GM12892 (cell line): Measurements from ENCODE around the gene ZNF460.

Source experiments
- DNase-seq: peaks from one replicate; pipeline ENCODE4 v3.0.0; 2011; ENCODE audit not compliant: insufficient read length
- FAIRE-seq: peaks from 2 replicates; lab custom pipeline; 2011; peaks lifted over from hg19 to GRCh38; lab: Jason Lieb, UNC
- POLR2A ChIP-seq: IDR thresholded peaks from 2 replicates; pipeline ENCODE4 v1.6.1; 2011; ENCODE audit warnings: low read depth, low read length, control low read depth
- POLR2AphosphoS5 ChIP-seq: IDR thresholded peaks from 2 replicates; pipeline ENCODE4 v1.6.1; 2011; ENCODE audit warnings: low read depth, low read length, control low read depth
- TAF1 ChIP-seq: IDR thresholded peaks from 2 replicates; pipeline ENCODE4 v1.6.1; 2011; ENCODE audit warnings: low read depth, mild to moderate bottlenecking, control low read depth, low read length, borderline replicate concordance

The ZNF460 gene

GRCh38 chr19:57320180-57321084 lies 40.1 kb downstream of the ZNF460 start, which contains the start of gene ZNF543:
TSS of gene ZNF543 (plus strand) at chr19:57320472. CDS start at chr19:57320854, 382 bp downstream.
- TF ChIP-seq POLR2AphosphoS5 (peak; percentile 88), TAF1 (0 out of 2 replicates have a peak, but pooled peaks have one; percentile 42), POLR2A (peak; percentile 87)
- FAIRE-seq (peak; percentile 99), DNase-seq (peak; percentile 97)

- FAIRE-seq, result no peak
- TF ChIP-seq POLR2A (no peak), POLR2AphosphoS5 (no peak), TAF1 (no peak)
- DNase-seq, result no peak
Measured at GRCh38 chr19:57321116-57321515, 40.8 kb downstream of the ZNF460 start.

- no peak for TF ChIP-seq POLR2AphosphoS5
- no peak for TF ChIP-seq POLR2A
- no peak for TF ChIP-seq TAF1
- no peak for FAIRE-seq
- DNase-seq, result no peak
Measured at GRCh38 chr19:57321751-57322150, 41.5 kb downstream of the ZNF460 start.

- FAIRE-seq, result no peak
- no peak for DNase-seq
- no peak for TF ChIP-seq TAF1
- no peak for TF ChIP-seq POLR2AphosphoS5
Measured at GRCh38 chr19:57324992-57325391, 44.7 kb downstream of the ZNF460 start.

- FAIRE-seq (no peak), DNase-seq (no peak)
- TF ChIP-seq POLR2AphosphoS5, result no peak
- no peak for TF ChIP-seq TAF1
- no peak for TF ChIP-seq POLR2A
Measured at GRCh38 chr19:57327993-57328392, 47.7 kb downstream of the ZNF460 start.

GRCh38 chr19:57334191-57334590 lies 53.9 kb downstream of the ZNF460 start:
- TF ChIP-seq POLR2A (no peak), POLR2AphosphoS5 (no peak), TAF1 (no peak)
- DNase-seq (no peak), FAIRE-seq (no peak)

- FAIRE-seq (no peak), DNase-seq (no peak)
- TF ChIP-seq POLR2A (no peak), POLR2AphosphoS5 (no peak), TAF1 (no peak)
Measured at GRCh38 chr19:57338877-57339276, 58.6 kb downstream of the ZNF460 start.

- TF ChIP-seq POLR2A (no peak), TAF1 (no peak), POLR2AphosphoS5 (no peak)
- FAIRE-seq, result no peak
- DNase-seq, result no peak
Measured at GRCh38 chr19:57342582-57342981, 62.3 kb downstream of the ZNF460 start.
